Endothelial cell of umbilical vein (primary cell): ENCODE results near the gene CD101. TPM values are rescaled to one million over a fixed set of nuclear protein-coding genes. Genes with fewer than 3 reads are reported as not detected.

Experiments
- BruUV-seq: library from RNA; stranded (reverse); fragments of 400-500 nt; replicated peaks from 2 replicates; lab custom pipeline; 2021; lab: Mats Ljungman, UMichigan
- CTCF ChIA-PET: fragments of 300-600, 350-600 bp; sonication (Branson Sonifier 250); formaldehyde crosslinking; loops from one replicate; lab custom pipeline; 2021; ENCODE audit warnings: antibody characterized with exemption, inconsistent platforms; lab: Charles Lee
- POLR2A ChIA-PET: fragments of 300-600, 350-600 bp; sonication (Branson Sonifier 250); formaldehyde crosslinking; loops from one replicate; lab custom pipeline; 2021; ENCODE audit warnings: antibody characterized with exemption, inconsistent platforms; lab: Charles Lee
- DNase-seq: peaks from one replicate; pipeline ENCODE4 v3.0.0-alpha.2; 2011; ENCODE audit warnings: low read depth, low spot score
- FAIRE-seq: peaks from 2 replicates; lab custom pipeline; 2011; peaks lifted over from hg19 to GRCh38; lab: Jason Lieb, UNC
- H2AFZ ChIP-seq: 2 replicates; pipeline ENCODE4 v1.6.0; 2012; ENCODE audit warnings: low read depth, low read length, control low read depth, inconsistent platforms
- H3K27ac ChIP-seq: 2 replicates; pipeline ENCODE4 v1.5.1; 2011; ENCODE audit warnings: low read depth, mild to moderate bottlenecking, control low read depth, low read length, moderate library complexity; ENCODE audit not compliant: insufficient read depth
- H3K27me3 ChIP-seq, 2 experiments: 2 replicates each; pipeline versions ENCODE4 v1.6.0 to v1.6.1; 2011; ENCODE audit warnings: low read length in 2 of 2, mixed read lengths in 1 of 2; ENCODE audit not compliant: control insufficient read depth in 2 of 2, insufficient read depth in 2 of 2
- H3K36me3 ChIP-seq, 2 experiments: 2 replicates in 1 of 2; 3 replicates in 1 of 2; pipeline ENCODE4 v1.5.1; 2011; ENCODE audit warnings: low read length in 2 of 2, mild to moderate bottlenecking in 1 of 2, moderate library complexity in 1 of 2; ENCODE audit not compliant: control insufficient read depth in 2 of 2, insufficient read depth in 2 of 2; ENCODE audit errors: extremely low read depth in 1 of 2
- H3K4me1 ChIP-seq: 3 replicates; pipeline ENCODE4 v1.5.1; 2011; ENCODE audit warnings: mild to moderate bottlenecking, low read length; ENCODE audit not compliant: control insufficient read depth, insufficient read depth; ENCODE audit errors: extremely low read depth
- H3K4me2 ChIP-seq: 2 replicates; pipeline ENCODE4 v1.6.1; 2011; ENCODE audit warnings: low read length, control low read depth, mixed read lengths; ENCODE audit not compliant: insufficient read depth
- H3K4me3 ChIP-seq, 3 experiments: fragments of 200-600 bp in 1 of 3; sonication (generic), shearing (Covaris generic) in 1 of 3; replicated peaks in 1 of 3; 2 replicates each; pipeline ENCODE4 v1.5.1; 2011 to 2016; ENCODE audit warnings: control low read depth in 3 of 3, low read length in 3 of 3, mild to moderate bottlenecking in 2 of 3, inconsistent platforms in 1 of 3, low read depth in 1 of 3, moderate library complexity in 1 of 3; ENCODE audit not compliant: insufficient read depth in 1 of 3
- H3K79me2 ChIP-seq: 2 replicates; pipeline ENCODE4 v1.6.0; 2012; ENCODE audit warnings: low read length, inconsistent platforms; ENCODE audit not compliant: control insufficient read depth, insufficient read depth
- H3K9ac ChIP-seq: replicated peaks from 2 replicates; pipeline ENCODE3; 2011; ENCODE audit warnings: low read length, control low read depth; ENCODE audit not compliant: insufficient read depth; ENCODE audit errors: extremely low read depth
- H3K9me1 ChIP-seq: replicated peaks from 3 replicates; pipeline ENCODE4 v1.6.0; 2011; ENCODE audit warnings: mild to moderate bottlenecking, low read length; ENCODE audit not compliant: control insufficient read depth, insufficient read depth; ENCODE audit errors: extremely low read depth
- H3K9me3 ChIP-seq: replicated peaks from 2 replicates; pipeline ENCODE4 v1.5.1; 2012; ENCODE audit warnings: low read length, inconsistent platforms; ENCODE audit not compliant: control insufficient read depth, insufficient read depth
- H4K20me1 ChIP-seq: replicated peaks from 2 replicates; pipeline ENCODE3; 2011; ENCODE audit warnings: mild to moderate bottlenecking, low read length; ENCODE audit not compliant: control insufficient read depth, insufficient read depth; ENCODE audit errors: extremely low read depth
- EZH2 ChIP-seq: IDR thresholded peaks from 2 replicates; pipeline ENCODE4 v1.6.1; 2012; ENCODE audit warnings: borderline replicate concordance, low read depth, mild to moderate bottlenecking, moderate library complexity, low read length, inconsistent platforms; ENCODE audit not compliant: severe bottlenecking
- FOS ChIP-seq: IDR thresholded peaks from 2 replicates; pipeline ENCODE4 v1.6.1; 2011; ENCODE audit warnings: mild to moderate bottlenecking, low read length, moderate library complexity, borderline replicate concordance; ENCODE audit not compliant: insufficient read depth
- GATA2 ChIP-seq: IDR thresholded peaks from 2 replicates; pipeline ENCODE4 v1.7.0; 2011; ENCODE audit warnings: low read depth, mild to moderate bottlenecking, moderate library complexity, mixed read lengths, low read length; ENCODE audit not compliant: insufficient read length, insufficient read depth
- JUN ChIP-seq: IDR thresholded peaks from 2 replicates; pipeline ENCODE4 v1.6.1; 2011; ENCODE audit warnings: borderline replicate concordance, low read depth; ENCODE audit not compliant: insufficient read length, insufficient read depth
- MAX ChIP-seq: IDR thresholded peaks from 2 replicates; pipeline ENCODE4 v1.6.1; 2011; ENCODE audit not compliant: insufficient read depth, insufficient read length
- POLR2AphosphoS5 ChIP-seq: IDR thresholded peaks from 2 replicates; pipeline ENCODE4 v1.6.1; 2012; ENCODE audit warnings: low read depth, mild to moderate bottlenecking, control low read depth, low read length, moderate library complexity; ENCODE audit not compliant: insufficient read depth
- dilution Hi-C: fragments of 300-500 bp; cut with MboI; formaldehyde crosslinking; loops from one replicate; pipeline ENCODE4 v1.15.0; 2019; ENCODE audit warnings: low sequenced_read_pairs; ENCODE audit not compliant: extremely low pct_ligation_motif_present
- intact Hi-C: fragments of 100-400 bp; cut with micrococcal nuclease; formaldehyde crosslinking; loops from one replicate; pipeline ENCODE4 v1.10.0; 2022
- polyA plus RNA-seq, 4 experiments: library from polyadenylated mRNA; depleted of rRNA in 3 of 4; stranded (reverse) in 3 of 4; unstranded in 1 of 4; fragments of >200 nt; gene quantifications; 2 replicates each; pipeline versions ENCODE4 v1.2.1 to v1.2.3, GENCODE V29; 2011 to 2012; ENCODE audit warnings: missing spikeins in 1 of 4
- total RNA-seq: library from RNA; stranded (reverse); gene quantifications from 2 replicates; pipeline ENCODE4 v1.2.3, GENCODE V29; 2021
- TF ChIP-seq, protein P1 (sequence below), 2 donors: IDR thresholded peaks; 1 replicate in 1 of 2; 2 replicates in 1 of 2; pipeline ENCODE4 v1.5.1; 2011; ENCODE audit warnings: low read length in 2 of 2, mild to moderate bottlenecking in 2 of 2, moderate library complexity in 2 of 2, control low read depth in 1 of 2, inconsistent platforms in 1 of 2, low read depth in 1 of 2; ENCODE audit not compliant: insufficient read depth in 1 of 2; ENCODE audit errors: extremely low read depth in 1 of 2

Gene CD101
- total and polyA plus RNA-seq, 2 donors (not counting 3 experiments of a cell fraction or from before 2014, with no cell fraction given), result 0.04 to 0.97 TPM

GRCh38 chr1:117017062-117017461 is 15.5 kb downstream of the CD101 start:
- no peak overlapping the region for H3K9ac ChIP-seq
- CTCF ChIA-PET, result no interaction called here

More at GRCh38 chr1:117017062-117017461, 15.5 kb downstream of the CD101 start:
- POLR2A ChIA-PET, result no interaction called here
- DNase-seq (no peak), FAIRE-seq (no peak)
- Histone ChIP-seq H3K27ac (no peak overlapping the region), H3K4me2 (no peak overlapping the region), H3K9me1 (no peaks in the 10 kb centered on the region), H4K20me1 (no peaks in the 10 kb centered on the region), H2AFZ (no peak overlapping the region), H3K27me3 (peaks cover 0 to 2% of the 10 kb centered on the region in 2 experiments), H3K79me2 (no peaks in the 10 kb centered on the region), H3K4me3 (no peak overlapping the region), H3K36me3 (no peaks in the 10 kb centered on the region), H3K4me1 (no peaks in the 10 kb centered on the region), H3K9me3 (no peaks in the 10 kb centered on the region)
- dilution Hi-C loops (no loop called here), intact Hi-C loops (no loop called here)
- TF ChIP-seq POLR2AphosphoS5 (no peak), MAX (no peak), JUN (no peak), EZH2 (no peak), FOS (no peak), GATA2 (no peak)
- TF ChIP-seq, protein P1, sequence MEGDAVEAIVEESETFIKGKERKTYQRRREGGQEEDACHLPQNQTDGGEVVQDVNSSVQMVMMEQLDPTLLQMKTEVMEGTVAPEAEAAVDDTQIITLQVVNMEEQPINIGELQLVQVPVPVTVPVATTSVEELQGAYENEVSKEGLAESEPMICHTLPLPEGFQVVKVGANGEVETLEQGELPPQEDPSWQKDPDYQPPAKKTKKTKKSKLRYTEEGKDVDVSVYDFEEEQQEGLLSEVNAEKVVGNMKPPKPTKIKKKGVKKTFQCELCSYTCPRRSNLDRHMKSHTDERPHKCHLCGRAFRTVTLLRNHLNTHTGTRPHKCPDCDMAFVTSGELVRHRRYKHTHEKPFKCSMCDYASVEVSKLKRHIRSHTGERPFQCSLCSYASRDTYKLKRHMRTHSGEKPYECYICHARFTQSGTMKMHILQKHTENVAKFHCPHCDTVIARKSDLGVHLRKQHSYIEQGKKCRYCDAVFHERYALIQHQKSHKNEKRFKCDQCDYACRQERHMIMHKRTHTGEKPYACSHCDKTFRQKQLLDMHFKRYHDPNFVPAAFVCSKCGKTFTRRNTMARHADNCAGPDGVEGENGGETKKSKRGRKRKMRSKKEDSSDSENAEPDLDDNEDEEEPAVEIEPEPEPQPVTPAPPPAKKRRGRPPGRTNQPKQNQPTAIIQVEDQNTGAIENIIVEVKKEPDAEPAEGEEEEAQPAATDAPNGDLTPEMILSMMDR (IDR thresholded peaks at IDR 0.05; ENCODE audit: extremely low read depth in 1 of 2, insufficient read depth in 1 of 2, low read depth in 1 of 2, low read length in 2 of 2), result no peak
- BruUV-seq, result no TSS peak
